SK-N-SH treated with all-trans-retinoic acid at 6 μM for 48 hours (cell line): Measurements from ENCODE around the gene GAB4.

Experiments
- CSDC2 ChIP-seq: fragments of 250-450 bp; sonication (Bioruptor Pico); IDR thresholded peaks from 2 replicates; pipeline ENCODE4 v1.5.0; 2020; ENCODE audit warnings: mild to moderate bottlenecking, moderate library complexity
- GLIS3 ChIP-seq: fragments of 250-450 bp; sonication (Bioruptor Pico); IDR thresholded peaks from 2 replicates; pipeline ENCODE4 v1.5.0; 2020; ENCODE audit warnings: mild to moderate bottlenecking, moderate library complexity
- PPARA ChIP-seq: fragments of 250-450 bp; sonication (Bioruptor Pico); IDR thresholded peaks from 2 replicates; pipeline ENCODE4 v1.5.0; 2020; ENCODE audit warnings: mild to moderate bottlenecking, borderline replicate concordance
- RARB ChIP-seq: fragments of 250-450 bp; sonication (Bioruptor Pico); IDR thresholded peaks from 2 replicates; pipeline ENCODE4 v1.8.0; 2021; ENCODE audit warnings: mild to moderate bottlenecking, moderate library complexity
- TOX ChIP-seq: fragments of 250-450 bp; sonication (Bioruptor Pico); IDR thresholded peaks from 2 replicates; pipeline ENCODE4 v1.8.0; 2021; ENCODE audit warnings: mild to moderate bottlenecking, moderate library complexity, borderline replicate concordance
- TSHZ2 ChIP-seq: fragments of 250-450 bp; sonication (Bioruptor Pico); IDR thresholded peaks from 2 replicates; pipeline ENCODE4 v1.5.0; 2020; ENCODE audit warnings: mild to moderate bottlenecking, moderate library complexity
- ZNF70 ChIP-seq: fragments of 450-650 bp; formaldehyde crosslinking; IDR thresholded peaks from 2 replicates; pipeline ENCODE4 v1.5.0; 2020; ENCODE audit warnings: mild to moderate bottlenecking, moderate library complexity
- ZNF8 ChIP-seq: fragments of 450-650 bp; formaldehyde crosslinking; IDR thresholded peaks from 2 replicates; pipeline ENCODE4 v1.5.0; 2020; ENCODE audit warnings: mild to moderate bottlenecking, moderate library complexity
- TF ChIP-seq, protein P1 (sequence below): fragments of 250-450 bp; sonication (Bioruptor Pico); IDR thresholded peaks from 2 replicates; pipeline ENCODE4 v1.8.0; 2020; ENCODE audit warnings: mild to moderate bottlenecking, moderate library complexity, borderline replicate concordance
- TF ChIP-seq, protein P2 (sequence below): fragments of 250-450 bp; sonication (Bioruptor Pico); IDR thresholded peaks from 2 replicates; pipeline ENCODE4 v1.5.1; 2020; ENCODE audit warnings: low read depth, mild to moderate bottlenecking, moderate library complexity
- TF ChIP-seq, protein P3 (sequence below): fragments of 250-450 bp; sonication (Bioruptor Pico); IDR thresholded peaks from 2 replicates; pipeline ENCODE4 v1.5.1; 2021; ENCODE audit warnings: mild to moderate bottlenecking, moderate library complexity

GRCh38 chr22:17013396-17014100, 5.5 kb upstream of the GAB4 start:
- TF ChIP-seq TOX (CRISPR knock-in tag) (no peak), GLIS3 (CRISPR knock-in tag) (no peak), PPARA (no peak), TSHZ2 (no peak), RARB (no peak), CSDC2 (CRISPR knock-in tag) (no peak), ZNF8 (CRISPR knock-in tag) (no peak), ZNF70 (no peak)
- TF ChIP-seq, protein P1, sequence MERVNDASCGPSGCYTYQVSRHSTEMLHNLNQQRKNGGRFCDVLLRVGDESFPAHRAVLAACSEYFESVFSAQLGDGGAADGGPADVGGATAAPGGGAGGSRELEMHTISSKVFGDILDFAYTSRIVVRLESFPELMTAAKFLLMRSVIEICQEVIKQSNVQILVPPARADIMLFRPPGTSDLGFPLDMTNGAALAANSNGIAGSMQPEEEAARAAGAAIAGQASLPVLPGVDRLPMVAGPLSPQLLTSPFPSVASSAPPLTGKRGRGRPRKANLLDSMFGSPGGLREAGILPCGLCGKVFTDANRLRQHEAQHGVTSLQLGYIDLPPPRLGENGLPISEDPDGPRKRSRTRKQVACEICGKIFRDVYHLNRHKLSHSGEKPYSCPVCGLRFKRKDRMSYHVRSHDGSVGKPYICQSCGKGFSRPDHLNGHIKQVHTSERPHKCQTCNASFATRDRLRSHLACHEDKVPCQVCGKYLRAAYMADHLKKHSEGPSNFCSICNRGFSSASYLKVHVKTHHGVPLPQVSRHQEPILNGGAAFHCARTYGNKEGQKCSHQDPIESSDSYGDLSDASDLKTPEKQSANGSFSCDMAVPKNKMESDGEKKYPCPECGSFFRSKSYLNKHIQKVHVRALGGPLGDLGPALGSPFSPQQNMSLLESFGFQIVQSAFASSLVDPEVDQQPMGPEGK (CRISPR knock-in tag), result no peak
- TF ChIP-seq, protein P2, sequence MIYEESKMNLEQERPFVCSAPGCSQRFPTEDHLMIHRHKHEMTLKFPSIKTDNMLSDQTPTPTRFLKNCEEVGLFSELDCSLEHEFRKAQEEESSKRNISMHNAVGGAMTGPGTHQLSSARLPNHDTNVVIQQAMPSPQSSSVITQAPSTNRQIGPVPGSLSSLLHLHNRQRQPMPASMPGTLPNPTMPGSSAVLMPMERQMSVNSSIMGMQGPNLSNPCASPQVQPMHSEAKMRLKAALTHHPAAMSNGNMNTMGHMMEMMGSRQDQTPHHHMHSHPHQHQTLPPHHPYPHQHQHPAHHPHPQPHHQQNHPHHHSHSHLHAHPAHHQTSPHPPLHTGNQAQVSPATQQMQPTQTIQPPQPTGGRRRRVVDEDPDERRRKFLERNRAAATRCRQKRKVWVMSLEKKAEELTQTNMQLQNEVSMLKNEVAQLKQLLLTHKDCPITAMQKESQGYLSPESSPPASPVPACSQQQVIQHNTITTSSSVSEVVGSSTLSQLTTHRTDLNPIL, result no peak
- TF ChIP-seq, protein P3, sequence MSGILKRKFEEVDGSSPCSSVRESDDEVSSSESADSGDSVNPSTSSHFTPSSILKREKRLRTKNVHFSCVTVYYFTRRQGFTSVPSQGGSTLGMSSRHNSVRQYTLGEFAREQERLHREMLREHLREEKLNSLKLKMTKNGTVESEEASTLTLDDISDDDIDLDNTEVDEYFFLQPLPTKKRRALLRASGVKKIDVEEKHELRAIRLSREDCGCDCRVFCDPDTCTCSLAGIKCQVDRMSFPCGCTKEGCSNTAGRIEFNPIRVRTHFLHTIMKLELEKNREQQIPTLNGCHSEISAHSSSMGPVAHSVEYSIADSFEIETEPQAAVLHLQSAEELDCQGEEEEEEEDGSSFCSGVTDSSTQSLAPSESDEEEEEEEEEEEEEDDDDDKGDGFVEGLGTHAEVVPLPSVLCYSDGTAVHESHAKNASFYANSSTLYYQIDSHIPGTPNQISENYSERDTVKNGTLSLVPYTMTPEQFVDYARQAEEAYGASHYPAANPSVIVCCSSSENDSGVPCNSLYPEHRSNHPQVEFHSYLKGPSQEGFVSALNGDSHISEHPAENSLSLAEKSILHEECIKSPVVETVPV (CRISPR knock-in tag), result no peak
